Brain microvascular endothelial cell (primary cell): ENCODE results near the gene HS1BP3.

Experiments
- DNase-seq: peaks from one replicate; pipeline ENCODE4 v3.0.0-alpha.2; 2020
- H3K27ac ChIP-seq: fragments of 250-450 bp; sonication (Bioruptor Pico); 2 replicates; pipeline ENCODE4 v1.5.1; 2020; ENCODE audit warnings: mild to moderate bottlenecking, moderate library complexity
- H3K27me3 ChIP-seq: fragments of 250-450 bp; sonication (Bioruptor Pico); replicated peaks from 2 replicates; pipeline ENCODE4 v1.5.1; 2020; ENCODE audit warnings: mild to moderate bottlenecking
- H3K36me3 ChIP-seq: fragments of 250-450 bp; sonication (Bioruptor Pico); replicated peaks from 2 replicates; pipeline ENCODE4 v1.5.1; 2020; ENCODE audit warnings: mild to moderate bottlenecking
- H3K4me3 ChIP-seq: 2 replicates; pipeline ENCODE4 v1.5.1; 2011; ENCODE audit warnings: low read depth, mild to moderate bottlenecking, control low read depth, low read length, moderate library complexity
- in situ Hi-C: cut with HindIII; loops from 2 replicates; pipeline ENCODE4 v1.10.0; 2017; ENCODE audit warnings: low sequenced_read_pairs, low pct_ligation_motif_present
- TF ChIP-seq, protein P1 (sequence below): IDR thresholded peaks from 2 replicates; pipeline ENCODE4 v1.5.1; 2011; ENCODE audit warnings: low read depth, mild to moderate bottlenecking, moderate library complexity, low read length, control low read depth, inconsistent platforms; ENCODE audit errors: missing control alignments

The HS1BP3 gene

DNA sequence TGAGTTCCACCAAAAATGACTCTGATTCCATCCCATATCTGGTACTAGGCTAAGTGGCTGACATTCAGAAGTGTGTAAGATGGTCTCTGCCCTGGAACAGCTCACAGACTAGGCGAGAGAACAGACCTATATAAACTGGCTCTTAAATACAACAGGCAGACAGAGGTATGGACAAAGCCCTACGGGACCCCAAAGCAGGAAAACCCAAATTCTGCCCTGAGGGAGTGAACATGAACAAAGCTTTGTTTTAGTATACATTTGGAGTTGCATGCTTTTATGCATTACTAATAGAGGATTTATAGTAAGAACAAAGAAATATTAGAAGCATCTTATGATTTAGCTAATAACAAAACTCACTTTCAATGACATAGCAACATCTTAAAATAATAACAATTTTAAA is 41.2 kb upstream of the HS1BP3 start:
- H3K27me3 ChIP-seq: no peaks in the 10 kb centered on the region
- no peak overlapping the region for H3K4me3 ChIP-seq
- DNase-seq: no peak
- no peak overlapping the region for H3K27ac ChIP-seq
- in situ Hi-C loops: loop anchor here (25.0 kb wide), 1 partner anchor 270 kb away; no protein-coding TSS in a partner anchor
- TF ChIP-seq, protein P1, sequence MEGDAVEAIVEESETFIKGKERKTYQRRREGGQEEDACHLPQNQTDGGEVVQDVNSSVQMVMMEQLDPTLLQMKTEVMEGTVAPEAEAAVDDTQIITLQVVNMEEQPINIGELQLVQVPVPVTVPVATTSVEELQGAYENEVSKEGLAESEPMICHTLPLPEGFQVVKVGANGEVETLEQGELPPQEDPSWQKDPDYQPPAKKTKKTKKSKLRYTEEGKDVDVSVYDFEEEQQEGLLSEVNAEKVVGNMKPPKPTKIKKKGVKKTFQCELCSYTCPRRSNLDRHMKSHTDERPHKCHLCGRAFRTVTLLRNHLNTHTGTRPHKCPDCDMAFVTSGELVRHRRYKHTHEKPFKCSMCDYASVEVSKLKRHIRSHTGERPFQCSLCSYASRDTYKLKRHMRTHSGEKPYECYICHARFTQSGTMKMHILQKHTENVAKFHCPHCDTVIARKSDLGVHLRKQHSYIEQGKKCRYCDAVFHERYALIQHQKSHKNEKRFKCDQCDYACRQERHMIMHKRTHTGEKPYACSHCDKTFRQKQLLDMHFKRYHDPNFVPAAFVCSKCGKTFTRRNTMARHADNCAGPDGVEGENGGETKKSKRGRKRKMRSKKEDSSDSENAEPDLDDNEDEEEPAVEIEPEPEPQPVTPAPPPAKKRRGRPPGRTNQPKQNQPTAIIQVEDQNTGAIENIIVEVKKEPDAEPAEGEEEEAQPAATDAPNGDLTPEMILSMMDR: no peak
- H3K36me3 ChIP-seq: no peaks in the 10 kb centered on the region

DNA sequence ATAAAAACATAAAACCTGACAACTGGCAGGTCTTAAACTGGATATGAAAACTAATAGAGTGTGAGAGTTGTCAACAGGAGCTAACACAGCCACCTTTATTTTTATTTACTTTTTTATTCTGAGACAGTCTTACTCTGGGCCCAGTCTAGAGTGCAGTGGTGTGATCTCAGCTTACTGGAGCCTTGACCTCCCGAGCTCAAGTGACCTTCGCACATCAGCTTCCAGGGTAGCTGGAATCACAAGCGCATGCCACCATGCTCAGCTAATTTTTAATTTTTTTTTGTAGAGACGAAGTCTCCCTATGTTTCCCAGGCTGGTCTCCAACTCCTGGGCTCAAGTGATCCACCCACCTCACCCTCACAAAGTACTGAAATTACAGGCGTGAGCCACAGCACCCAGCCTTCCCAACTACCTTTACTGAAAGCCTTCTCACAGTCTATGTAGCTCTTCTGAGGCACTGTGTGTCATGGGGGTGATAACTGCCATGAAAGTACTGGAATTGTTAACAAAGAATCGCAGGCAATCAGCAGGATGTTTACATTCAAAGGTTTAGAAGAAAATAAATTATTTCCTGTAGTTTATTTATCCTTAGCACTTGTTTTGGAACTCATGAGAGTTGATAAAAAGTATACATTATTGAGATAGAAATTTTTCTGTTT is 40.3 kb upstream of the HS1BP3 start:
- no peak for DNase-seq
- TF ChIP-seq, protein P1: no peak
- Histone ChIP-seq H3K4me3 (no peak overlapping the region), H3K27ac (no peak overlapping the region), H3K36me3 (no peaks in the 10 kb centered on the region), H3K27me3 (no peaks in the 10 kb centered on the region)
- in situ Hi-C loops: loop anchor here (25.0 kb wide), 1 partner anchor 271 kb away; no protein-coding TSS in a partner anchor

DNA sequence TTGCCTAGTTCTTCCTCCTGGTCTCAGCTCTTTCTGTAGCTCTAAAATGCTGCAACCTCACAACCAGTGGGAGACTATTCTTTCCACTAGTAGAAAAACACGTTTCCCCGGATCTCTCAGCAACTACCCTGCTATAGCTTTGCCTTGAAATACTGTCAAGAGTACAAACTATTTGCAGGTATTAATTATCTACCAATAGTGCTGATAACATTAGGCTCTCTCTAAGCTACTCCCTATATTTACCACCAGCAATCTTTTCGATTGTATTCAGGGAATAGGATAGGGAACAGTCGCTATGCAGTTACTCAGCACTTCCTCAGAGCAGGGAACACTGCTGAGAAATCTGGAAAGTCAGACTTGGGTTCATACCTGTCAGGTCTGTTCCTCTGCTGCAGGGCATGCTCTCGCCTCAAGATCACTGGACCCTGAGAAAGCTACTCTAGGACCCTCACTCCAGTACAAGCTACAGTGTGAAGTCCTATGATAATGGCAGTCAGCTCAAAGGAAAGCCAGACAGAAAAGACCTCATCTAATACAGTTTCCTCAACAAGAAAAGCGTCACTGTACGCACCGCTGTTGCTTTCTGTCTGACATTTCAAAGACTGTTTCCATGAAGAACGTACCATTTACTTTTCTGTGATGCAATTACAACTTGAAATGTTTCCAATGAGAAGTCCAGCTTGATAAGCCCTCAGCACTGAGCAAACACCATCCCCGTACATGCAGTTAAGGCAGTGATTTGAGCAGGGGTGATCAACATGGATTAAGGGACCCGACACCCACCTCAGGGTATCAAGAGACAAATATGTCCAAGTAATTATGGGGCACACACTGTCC is 38.7 kb upstream of the HS1BP3 start:
- TF ChIP-seq, protein P1: no peak
- in situ Hi-C loops: loop anchor here (25.0 kb wide), 1 partner anchor 273 kb away; no protein-coding TSS in a partner anchor
- DNase-seq: no peak
- no peak overlapping the region for H3K4me3 ChIP-seq
- H3K36me3 ChIP-seq: no peaks in the 10 kb centered on the region
- H3K27me3 ChIP-seq: no peaks in the 10 kb centered on the region
- no peak overlapping the region for H3K27ac ChIP-seq

DNA sequence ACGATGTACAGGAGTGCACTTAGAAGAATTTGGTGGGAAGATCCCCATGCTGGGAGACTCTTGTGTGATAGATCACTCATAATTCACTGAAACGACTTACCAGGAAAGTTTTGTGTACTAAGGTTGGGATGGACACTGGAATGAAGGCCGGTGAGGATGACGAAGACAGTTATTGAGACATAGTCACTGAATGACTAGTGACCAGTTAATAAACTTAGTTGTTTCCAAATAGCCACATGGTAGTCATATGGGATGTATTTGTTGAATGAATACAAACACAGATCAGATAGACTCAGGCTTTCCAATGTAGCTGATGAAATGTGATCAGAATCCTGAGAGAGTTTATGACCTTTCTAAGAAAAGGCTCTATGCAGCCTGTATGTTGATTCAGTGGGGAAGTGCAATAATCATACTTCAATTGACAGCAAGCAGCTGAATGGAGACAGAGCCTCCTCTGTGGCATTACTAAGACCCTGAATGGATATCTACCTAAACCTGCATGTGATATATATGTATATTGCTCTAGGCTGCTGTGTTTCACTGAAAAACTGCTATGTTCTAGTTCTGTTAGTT is 36.4 kb upstream of the HS1BP3 start:
- in situ Hi-C loops: loop anchor here (25.0 kb wide), 1 partner anchor 275 kb away; no protein-coding TSS in a partner anchor
- DNase-seq: no peak
- Histone ChIP-seq H3K27ac (no peak overlapping the region), H3K36me3 (no peaks in the 10 kb centered on the region), H3K27me3 (no peaks in the 10 kb centered on the region), H3K4me3 (no peak overlapping the region)
- TF ChIP-seq, protein P1: no peak

DNA sequence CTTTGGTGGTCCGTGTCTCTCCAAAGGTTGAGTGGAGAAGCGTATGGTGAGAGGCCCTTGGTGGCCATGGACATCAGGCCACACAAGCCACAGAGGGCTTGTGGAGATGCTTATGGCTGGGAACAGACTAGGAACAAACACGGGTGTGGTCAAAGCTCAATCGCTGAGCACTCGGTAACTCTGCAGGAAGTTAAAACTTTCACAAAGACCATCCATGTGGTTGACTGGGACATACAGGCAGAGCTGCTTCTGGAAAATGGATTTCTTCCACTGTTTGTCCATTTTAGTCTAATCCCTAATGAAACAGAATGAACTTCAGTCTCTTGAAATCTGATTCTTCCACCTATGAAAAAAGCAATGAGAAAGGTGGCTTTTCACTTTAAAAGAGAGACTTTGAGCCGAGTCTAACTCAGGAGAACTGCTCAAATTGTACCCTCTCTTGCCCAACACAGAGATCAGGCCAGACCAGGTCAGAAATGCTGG is 33.7 kb upstream of the HS1BP3 start:
- Histone ChIP-seq H3K4me3 (no peak overlapping the region), H3K36me3 (no peaks in the 10 kb centered on the region), H3K27me3 (no peaks in the 10 kb centered on the region), H3K27ac (no peak overlapping the region)
- TF ChIP-seq, protein P1: no peak
- DNase-seq: no peak
- in situ Hi-C loops: loop anchor here (25.0 kb wide), 1 partner anchor 278 kb away; no protein-coding TSS in a partner anchor
